ENCODE data around the gene HMBS. TPM values are rescaled to one million over a fixed set of nuclear protein-coding genes. Genes with fewer than 3 reads are reported as not detected.

The HMBS gene
- total RNA-seq, 1 experiment from 2014 or later, result 14.3 TPM

DNA sequence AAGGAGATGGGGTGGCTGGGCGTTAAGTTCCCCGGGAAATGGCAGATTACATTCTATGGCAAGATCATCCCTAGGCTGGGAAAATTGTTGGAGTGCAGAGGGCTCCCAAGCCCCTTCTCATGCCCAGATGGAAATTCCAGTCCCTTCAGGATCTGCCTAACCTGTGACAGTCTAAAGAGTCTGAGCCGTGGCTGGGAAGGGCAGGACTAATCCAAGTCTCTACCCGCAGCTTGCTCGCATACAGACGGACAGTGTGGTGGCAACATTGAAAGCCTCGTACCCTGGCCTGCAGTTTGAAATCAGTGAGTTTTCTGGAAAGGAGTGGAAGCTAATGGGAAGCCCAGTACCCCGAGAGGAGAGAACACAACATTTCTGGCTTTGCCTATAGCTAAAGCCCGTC lies 3.7 kb downstream of the HMBS start:
- no peak for DNase-seq
- Histone ChIP-seq H3K36me3 (replicated peaks; ENCODE audit: control insufficient read depth, insufficient read depth, low read length) (peaks cover 13% of the 10 kb centered on the region), H3K4me3 (ENCODE audit: insufficient read depth, low read depth, low read length) (no peak overlapping the region), H3K27me3 (ENCODE audit: control insufficient read depth, insufficient read depth, low read length) (no peaks in the 10 kb centered on the region)

DNA sequence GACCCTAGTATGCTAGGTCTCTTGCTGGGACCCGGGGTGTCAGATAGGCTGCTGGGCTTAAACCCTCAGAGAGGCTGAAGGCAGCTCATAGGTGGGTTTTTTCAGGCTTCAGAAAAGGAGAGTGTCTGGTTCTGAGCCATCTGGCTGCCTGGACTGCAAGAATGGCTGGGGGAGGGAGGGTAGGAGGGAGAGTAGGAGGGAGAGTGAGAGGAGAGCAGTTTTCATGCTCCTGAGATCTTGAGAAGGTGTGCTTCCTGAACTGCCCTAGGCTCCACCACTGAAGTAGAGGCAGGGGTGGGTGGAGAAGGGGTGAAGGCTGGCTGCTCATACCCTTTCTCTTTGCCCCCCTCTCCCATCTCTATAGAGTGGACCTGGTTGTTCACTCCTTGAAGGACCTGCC lies 4.6 kb downstream of the HMBS start:
- Histone ChIP-seq H3K27me3 (ENCODE audit: control insufficient read depth, insufficient read depth, low read length) (no peaks in the 10 kb centered on the region), H3K4me3 (ENCODE audit: insufficient read depth, low read depth, low read length) (no peak overlapping the region), H3K36me3 (replicated peaks; ENCODE audit: control insufficient read depth, insufficient read depth, low read length) (peaks cover 13% of the 10 kb centered on the region)
- no peak for DNase-seq

DNA sequence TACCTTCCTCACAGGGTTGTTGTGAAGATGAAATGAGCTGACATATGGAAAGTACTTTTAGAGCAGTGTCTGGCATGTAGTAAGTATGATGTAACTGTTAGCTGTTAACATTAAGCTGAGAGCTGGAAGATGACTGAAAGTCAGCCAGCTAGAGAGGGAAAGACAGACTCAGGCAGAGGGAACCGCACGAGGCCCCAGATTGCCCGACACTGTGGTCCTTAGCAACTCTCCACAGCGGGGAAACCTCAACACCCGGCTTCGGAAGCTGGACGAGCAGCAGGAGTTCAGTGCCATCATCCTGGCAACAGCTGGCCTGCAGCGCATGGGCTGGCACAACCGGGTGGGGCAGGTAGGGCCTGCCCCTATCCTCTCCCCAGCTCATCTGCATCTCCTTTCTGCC lies 6.5 kb downstream of the HMBS start:
- Histone ChIP-seq H3K27me3 (ENCODE audit: control insufficient read depth, insufficient read depth, low read length) (no peaks in the 10 kb centered on the region), H3K4me3 (ENCODE audit: insufficient read depth, low read depth, low read length) (no peak overlapping the region), H3K36me3 (replicated peaks; ENCODE audit: control insufficient read depth, insufficient read depth, low read length) (peaks cover 13% of the 10 kb centered on the region)
- no peak for DNase-seq

DNA sequence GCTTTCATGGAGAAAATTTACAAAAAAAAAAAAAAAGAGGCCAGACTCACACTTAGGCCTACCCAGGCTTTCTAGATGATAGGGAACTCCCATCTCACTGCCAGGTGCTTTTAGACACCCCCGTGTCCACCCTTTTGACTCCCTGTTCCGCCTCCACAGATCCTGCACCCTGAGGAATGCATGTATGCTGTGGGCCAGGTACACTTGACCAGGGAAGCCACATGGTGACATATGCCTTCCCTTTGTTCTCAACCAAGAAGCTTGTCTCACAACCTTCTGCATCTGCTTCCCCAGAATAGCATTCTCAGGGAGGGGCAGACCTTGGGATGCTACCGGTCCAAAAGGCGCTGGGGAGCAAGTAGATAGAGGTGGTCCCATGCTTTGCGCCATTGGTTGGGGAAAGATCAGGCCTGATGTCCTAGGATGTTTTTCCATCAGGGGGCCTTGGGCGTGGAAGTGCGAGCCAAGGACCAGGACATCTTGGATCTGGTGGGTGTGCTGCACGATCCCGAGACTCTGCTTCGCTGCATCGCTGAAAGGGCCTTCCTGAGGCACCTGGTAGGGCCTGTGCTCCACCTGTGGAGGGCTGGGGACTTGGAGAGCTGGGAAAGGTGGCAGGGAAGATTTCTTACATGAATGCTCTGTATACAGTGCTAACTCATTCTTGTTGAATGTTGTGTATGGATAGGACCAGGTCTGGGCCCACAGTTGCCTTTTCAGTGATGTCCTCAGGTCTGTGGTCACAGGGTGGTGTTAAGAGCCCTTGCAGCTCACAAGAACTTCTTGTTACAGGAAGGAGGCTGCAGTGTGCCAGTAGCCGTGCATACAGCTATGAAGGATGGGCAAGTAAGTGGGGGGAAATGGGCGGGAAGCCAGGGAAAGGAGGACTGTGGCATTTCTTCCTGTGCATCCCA lies 7.5 kb downstream of the HMBS start:
- H3K4me3 ChIP-seq (ENCODE audit: insufficient read depth, low read depth, low read length), result peak overlapping the region; percentile 98
- no peak for DNase-seq

DNA sequence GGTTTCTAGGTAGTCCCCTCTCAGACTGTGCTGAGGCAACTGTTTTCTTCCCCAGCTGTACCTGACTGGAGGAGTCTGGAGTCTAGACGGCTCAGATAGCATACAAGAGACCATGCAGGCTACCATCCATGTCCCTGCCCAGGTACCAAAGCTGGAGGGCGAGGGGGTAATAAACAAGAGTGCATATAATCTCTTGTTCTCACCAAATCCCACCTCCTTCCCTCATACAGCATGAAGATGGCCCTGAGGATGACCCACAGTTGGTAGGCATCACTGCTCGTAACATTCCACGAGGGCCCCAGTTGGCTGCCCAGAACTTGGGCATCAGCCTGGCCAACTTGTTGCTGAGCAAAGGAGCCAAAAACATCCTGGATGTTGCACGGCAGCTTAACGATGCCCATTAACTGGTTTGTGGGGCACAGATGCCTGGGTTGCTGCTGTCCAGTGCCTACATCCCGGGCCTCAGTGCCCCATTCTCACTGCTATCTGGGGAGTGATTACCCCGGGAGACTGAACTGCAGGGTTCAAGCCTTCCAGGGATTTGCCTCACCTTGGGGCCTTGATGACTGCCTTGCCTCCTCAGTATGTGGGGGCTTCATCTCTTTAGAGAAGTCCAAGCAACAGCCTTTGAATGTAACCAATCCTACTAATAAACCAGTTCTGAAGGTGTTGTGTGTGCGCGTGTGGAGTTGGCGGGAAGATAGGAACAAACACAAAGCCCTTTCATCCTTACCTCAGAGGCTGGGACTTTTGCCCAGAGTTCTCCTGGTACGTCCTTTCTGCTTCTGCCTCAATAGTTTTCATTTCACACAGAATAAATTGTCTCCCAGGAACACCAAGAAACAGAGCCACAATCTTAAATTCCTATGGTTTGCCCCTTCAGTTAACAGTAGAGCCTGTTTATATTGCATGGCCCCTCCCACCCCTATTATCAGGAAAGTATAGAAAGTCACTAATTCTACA lies 8.5 kb downstream of the HMBS start:
- no peak for DNase-seq
- H3K4me3 ChIP-seq (ENCODE audit: insufficient read depth, low read depth, low read length), result peak overlapping the region; percentile 98
- H3K36me3 ChIP-seq (replicated peaks; ENCODE audit: control insufficient read depth, insufficient read depth, low read length), result peaks cover 28% of the 10 kb centered on the region
- no peaks in the 10 kb centered on the region for H3K27me3 ChIP-seq (ENCODE audit: control insufficient read depth, insufficient read depth, low read length)

More for the DNA sequence above, 7.5 kb downstream of the HMBS start:
- H3K27me3 ChIP-seq (ENCODE audit: control insufficient read depth, insufficient read depth, low read length), result no peaks in the 10 kb centered on the region
- H3K36me3 ChIP-seq (replicated peaks; ENCODE audit: control insufficient read depth, insufficient read depth, low read length), result peaks cover 19% of the 10 kb centered on the region

DNA sequence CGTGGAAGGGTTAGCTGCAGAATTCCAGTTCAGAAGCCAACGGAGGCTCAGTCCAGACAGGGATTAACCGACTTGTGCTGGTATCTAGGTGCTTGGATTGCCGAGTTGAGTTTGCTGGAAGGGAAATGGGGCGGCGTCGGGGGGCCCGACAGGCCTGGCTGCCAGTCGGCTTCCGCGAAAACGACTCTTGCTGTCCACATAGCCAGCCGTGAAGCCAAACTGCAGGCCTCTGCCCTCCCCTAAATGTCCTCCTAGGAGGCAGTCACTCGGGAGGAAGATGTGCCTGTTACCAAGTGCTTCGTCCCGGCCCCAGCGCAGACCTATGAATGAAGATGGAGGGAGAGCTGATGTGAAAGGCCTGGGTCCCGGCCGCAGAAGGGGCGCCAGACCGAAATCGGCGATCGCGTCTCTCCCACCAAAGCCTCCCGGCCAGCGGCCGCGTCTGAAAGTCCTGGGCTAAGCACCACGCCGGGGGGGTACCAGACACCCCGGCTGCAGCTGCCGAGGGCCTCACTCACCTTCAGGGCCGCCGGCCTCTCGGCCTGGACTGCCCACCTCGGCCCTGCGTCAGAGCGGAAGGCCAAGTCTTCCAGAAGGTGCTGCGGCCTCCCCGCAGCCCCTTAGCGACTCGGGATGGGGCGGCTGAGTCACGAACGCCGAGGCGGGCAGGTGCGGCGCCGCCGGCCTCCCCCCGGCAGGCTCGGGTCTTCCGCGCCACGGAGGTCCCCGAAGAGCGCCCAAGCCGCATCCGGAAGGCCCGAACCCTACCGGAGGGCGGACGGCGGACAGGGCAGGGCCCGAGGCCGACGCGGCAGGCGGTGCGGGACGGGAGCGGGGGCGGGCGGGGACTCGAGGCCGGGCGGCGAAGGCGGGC lies 9.5 kb downstream of the HMBS start:
- H3K27me3 ChIP-seq (ENCODE audit: control insufficient read depth, insufficient read depth, low read length), result no peaks in the 10 kb centered on the region
- H3K36me3 ChIP-seq (replicated peaks; ENCODE audit: control insufficient read depth, insufficient read depth, low read length), result peaks cover 30% of the 10 kb centered on the region
- peak; percentile 60 for DNase-seq
- peak overlapping the region; percentile 98 for H3K4me3 ChIP-seq (ENCODE audit: insufficient read depth, low read depth, low read length)

DNA sequence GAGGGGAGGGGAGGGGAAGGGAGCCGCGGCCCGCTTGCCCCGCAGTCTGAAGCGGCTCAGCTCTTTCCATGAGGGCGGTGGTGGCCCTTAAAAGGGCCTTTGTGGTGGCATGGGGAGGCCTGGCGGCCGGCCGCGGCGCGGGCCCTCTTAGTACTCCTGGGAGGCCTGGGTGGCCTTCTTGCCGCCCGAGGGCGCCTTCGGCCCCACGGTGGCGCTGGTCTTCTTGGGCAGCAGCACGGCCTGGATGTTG lies 10.1 kb downstream of the HMBS start:
- DNase-seq, result peak; percentile 82
- Histone ChIP-seq H3K27me3 (ENCODE audit: control insufficient read depth, insufficient read depth, low read length) (no peaks in the 10 kb centered on the region), H3K36me3 (replicated peaks; ENCODE audit: control insufficient read depth, insufficient read depth, low read length) (peaks cover 32% of the 10 kb centered on the region), H3K4me3 (ENCODE audit: insufficient read depth, low read depth, low read length) (peak overlapping the region; percentile 98)

DNA sequence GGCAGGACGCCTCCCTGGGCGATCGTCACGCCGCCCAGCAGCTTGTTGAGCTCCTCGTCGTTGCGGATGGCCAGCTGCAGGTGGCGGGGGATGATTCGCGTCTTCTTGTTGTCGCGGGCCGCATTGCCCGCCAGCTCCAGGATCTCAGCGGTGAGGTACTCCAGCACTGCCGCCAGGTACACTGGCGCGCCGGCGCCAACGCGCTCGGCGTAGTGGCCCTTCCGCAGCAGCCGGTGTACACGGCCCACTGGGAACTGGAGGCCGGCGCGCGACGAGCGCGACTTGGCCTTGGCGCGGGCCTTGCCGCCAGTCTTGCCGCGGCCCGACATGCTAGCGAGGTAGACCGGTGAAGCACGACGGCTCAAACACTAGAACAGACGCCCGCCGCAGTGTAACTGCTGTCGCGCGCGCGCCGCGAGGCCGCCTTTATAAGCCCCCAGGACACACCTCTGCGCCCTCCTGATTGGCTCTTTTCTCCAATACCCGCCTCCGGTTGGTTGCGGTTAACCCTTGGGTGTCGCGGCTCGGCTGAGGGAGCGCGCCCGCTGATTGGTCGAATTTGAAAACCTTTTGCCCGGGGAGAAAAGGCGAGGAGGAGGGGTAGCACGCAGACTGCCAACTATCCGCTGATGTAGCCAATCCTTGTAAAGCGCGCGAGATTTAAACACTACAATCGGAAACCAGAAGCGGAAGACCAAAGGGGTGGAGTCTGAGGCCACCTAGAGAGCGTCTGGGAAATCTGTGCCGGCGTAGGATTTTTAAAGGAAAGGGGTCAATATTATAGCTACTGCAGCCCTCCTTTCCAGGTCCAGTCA lies 10.6 kb downstream of the HMBS start:
- Histone ChIP-seq H3K36me3 (replicated peaks; ENCODE audit: control insufficient read depth, insufficient read depth, low read length) (peaks cover 32% of the 10 kb centered on the region), H3K4me3 (ENCODE audit: insufficient read depth, low read depth, low read length) (peak overlapping the region; percentile 98), H3K27me3 (ENCODE audit: control insufficient read depth, insufficient read depth, low read length) (no peaks in the 10 kb centered on the region)
- DNase-seq, result peak; percentile 99

DNA sequence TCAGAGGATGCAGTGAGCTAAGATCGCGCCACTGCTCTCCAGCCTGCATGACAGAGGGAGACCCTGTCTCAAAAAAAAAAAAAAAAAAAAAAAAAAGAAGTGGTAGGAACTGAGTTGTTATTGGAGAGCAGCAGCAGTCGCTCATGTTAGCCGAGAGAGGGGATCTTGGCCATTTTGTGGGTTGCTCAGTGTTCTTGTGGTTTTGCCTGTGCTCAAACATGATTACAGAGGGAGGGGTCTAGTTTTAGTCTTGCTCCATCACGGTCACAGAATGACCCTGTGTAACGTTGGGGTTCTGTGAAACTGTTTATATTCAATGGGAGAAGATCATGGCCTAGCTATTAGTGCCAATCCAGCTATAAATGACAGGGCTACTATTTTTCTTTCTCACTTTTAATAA lies 15.0 kb downstream of the HMBS start:
- no peak for DNase-seq
- peaks cover 19% of the 10 kb centered on the region for H3K36me3 ChIP-seq (replicated peaks; ENCODE audit: control insufficient read depth, insufficient read depth, low read length)
- no peak overlapping the region for H3K4me3 ChIP-seq (ENCODE audit: insufficient read depth, low read depth, low read length)
- no peaks in the 10 kb centered on the region for H3K27me3 ChIP-seq (ENCODE audit: control insufficient read depth, insufficient read depth, low read length)

DNA sequence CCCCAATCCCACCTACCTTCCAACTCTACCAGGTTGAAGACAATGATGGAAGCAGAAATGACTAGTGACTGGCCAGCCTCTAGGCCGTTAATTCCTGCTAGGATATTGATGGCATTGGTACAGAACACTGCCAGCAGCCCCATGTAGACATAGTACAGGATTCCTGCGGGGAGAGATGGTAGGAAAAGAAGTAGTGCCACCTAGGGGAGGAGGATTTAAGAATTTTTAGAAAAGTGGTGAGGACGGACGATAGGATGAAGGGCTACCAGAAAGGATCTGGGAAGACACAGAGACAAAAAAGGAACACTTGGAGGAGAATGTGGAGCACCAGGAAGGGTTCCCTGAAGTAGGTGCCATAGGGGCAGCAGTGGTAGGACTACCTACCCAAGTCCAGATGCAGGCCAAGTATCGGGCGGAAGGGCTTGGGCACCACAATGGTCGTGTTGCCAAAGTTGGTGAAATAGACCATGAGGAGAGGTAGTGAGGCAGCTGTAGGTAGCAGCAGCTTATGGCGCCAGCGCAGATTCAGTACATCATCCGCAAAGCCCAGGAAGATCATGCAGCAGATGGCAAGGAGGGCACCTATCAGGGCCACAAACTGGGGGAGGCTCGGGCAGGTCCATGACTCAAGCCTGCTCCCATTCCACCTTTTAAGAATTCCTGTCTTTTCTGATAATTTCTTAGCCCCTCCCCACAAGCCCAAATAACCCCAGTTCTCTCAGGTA lies 15.7 kb downstream of the HMBS start:
- Histone ChIP-seq H3K36me3 (replicated peaks; ENCODE audit: control insufficient read depth, insufficient read depth, low read length) (peaks cover 19% of the 10 kb centered on the region), H3K4me3 (ENCODE audit: insufficient read depth, low read depth, low read length) (peak overlapping the region; percentile 94), H3K27me3 (ENCODE audit: control insufficient read depth, insufficient read depth, low read length) (no peaks in the 10 kb centered on the region)
- no peak for DNase-seq

DNA sequence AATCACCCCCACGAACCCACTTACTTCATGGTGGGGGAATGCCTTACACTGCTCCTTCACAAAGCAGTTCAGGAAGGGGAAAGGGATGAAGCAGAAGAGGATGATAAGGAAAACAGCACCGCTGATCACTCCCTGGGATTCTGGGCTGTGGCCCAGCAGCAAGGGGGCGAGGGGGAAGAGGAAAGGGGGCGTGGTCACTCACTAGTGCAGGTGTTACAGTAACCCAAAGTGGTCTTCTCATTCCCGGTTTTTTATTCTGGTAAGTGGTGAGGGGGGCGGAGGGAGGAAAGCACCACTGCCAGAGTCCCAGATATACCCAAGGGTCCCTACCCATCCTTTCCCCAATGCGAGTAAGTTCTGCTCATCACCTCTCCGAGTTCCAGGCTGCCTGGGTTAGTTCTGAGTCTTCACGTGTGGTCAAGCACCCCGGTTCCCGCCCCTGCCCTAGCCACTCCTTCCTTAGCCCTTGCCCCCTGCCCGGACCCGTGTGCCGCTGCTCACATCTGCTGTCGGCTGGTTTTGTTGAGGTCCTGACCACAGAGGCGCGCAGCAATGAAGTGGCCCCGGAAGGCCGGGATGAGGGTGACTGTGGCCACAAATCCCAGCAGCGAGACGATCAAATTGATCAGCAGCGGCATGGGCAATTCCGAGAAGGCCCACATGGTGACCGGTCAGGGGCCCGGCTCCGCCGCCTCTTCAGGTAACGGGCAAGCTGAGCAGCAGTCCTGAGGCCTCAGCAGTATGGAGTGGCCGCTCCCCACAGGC lies 16.5 kb downstream of the HMBS start:
- peaks cover 19% of the 10 kb centered on the region for H3K36me3 ChIP-seq (replicated peaks; ENCODE audit: control insufficient read depth, insufficient read depth, low read length)
- H3K27me3 ChIP-seq (ENCODE audit: control insufficient read depth, insufficient read depth, low read length), result peaks cover 2% of the 10 kb centered on the region; the same call in 1 of the 2 replicates
- DNase-seq, result peak; percentile 73

DNA sequence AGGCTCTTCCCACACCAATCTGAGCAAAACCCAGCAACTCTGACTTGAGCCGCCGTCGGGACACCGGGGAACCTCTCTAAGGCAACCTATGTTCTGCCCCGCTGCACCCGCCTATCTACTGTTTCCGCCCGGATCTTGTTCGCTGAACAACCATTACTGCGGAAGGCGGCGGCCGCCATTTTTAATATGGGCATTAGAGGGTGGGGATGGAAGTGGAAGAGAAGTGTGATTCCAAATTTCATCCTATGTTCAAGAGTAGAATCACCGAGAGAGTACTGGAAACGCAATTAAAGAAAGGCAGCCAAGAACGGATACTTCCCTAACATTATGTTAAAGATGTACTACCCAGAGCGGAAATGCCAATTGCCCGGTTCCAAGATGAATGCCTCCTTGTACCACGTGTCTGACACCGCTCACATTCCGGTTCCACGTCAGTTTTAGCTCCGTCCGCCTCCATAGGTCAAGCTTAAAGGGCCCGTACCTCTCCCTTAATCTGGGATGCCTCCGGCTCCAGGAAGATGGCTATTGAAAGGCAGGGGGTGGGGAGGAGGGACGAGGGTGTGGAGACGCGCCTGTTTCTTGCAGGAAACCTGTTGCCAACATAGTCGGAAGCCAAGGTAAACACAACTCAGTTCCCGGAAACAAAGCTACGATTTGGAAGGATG lies 17.2 kb downstream of the HMBS start, which contains the start of gene DPAGT1:
TSS of gene DPAGT1 (minus strand) at position 95 of the 665 bp plus-strand sequence. CDS start 198 bp downstream, outside the sequence.
- DNase-seq, result peak; percentile 82
- Histone ChIP-seq H3K27me3 (ENCODE audit: control insufficient read depth, insufficient read depth, low read length) (peaks cover 2% of the 10 kb centered on the region; the same call in 1 of the 2 replicates), H3K4me3 (ENCODE audit: insufficient read depth, low read depth, low read length) (peak within 1 kb of the TSS; percentile 94), H3K36me3 (replicated peaks; ENCODE audit: control insufficient read depth, insufficient read depth, low read length) (peaks cover 16% of the 10 kb centered on the region)

More for the DNA sequence above, 16.5 kb downstream of the HMBS start:
- peak overlapping the region; percentile 94 for H3K4me3 ChIP-seq (ENCODE audit: insufficient read depth, low read depth, low read length)

Data from H7 (cell line).